ENCODE results near the gene FBF1. TPM values are rescaled to one million over a fixed set of nuclear protein-coding genes. Genes with fewer than 3 reads are reported as not detected.
A peak's percentile ranks its signal among the peaks of the same experiment; 100 is the strongest.

Gene FBF1
- total RNA-seq, 2 donors from 2014 or later = 20.0 to 22.3 TPM

GRCh38 chr17:75917141-75917916 is 23.5 kb downstream of the FBF1 start:
- H3K36me3 Mint-ChIP-seq (ENCODE audit: low read depth) = peaks cover 7% of the 10 kb centered on the region

GRCh38 chr17:75915268-75915667 is 25.6 kb downstream of the FBF1 start:
- H3K27ac Mint-ChIP-seq = no peak overlapping the region
- H3K4me3 Mint-ChIP-seq = no peak overlapping the region
- H3K36me3 Mint-ChIP-seq (ENCODE audit: low read depth) = peaks cover 7% of the 10 kb centered on the region
- ATAC-seq = no peak
- DNase-seq = no peak
- H3K4me1 Mint-ChIP-seq = peaks cover 7% of the 10 kb centered on the region
- no peaks in the 10 kb centered on the region for H3K27me3 Mint-ChIP-seq
- no peaks in the 10 kb centered on the region for H3K9me3 ChIP-seq (ENCODE audit: control insufficient read depth, low read length, poor library complexity, severe bottlenecking)

More at GRCh38 chr17:75917141-75917916, 23.5 kb downstream of the FBF1 start:
- Mint-ChIP-seq H3K4me1 (peaks cover 7% of the 10 kb centered on the region), H3K27me3 (no peaks in the 10 kb centered on the region), H3K27ac (no peak overlapping the region), H3K4me3 (peak overlapping the region; percentile 64)
- DNase-seq (no peak), ATAC-seq (no peak)
- H3K9me3 ChIP-seq (ENCODE audit: control insufficient read depth, low read length, poor library complexity, severe bottlenecking) = no peaks in the 10 kb centered on the region

- H3K36me3 Mint-ChIP-seq (ENCODE audit: low read depth) = peaks cover 7% of the 10 kb centered on the region
Measured at GRCh38 chr17:75914643-75915267, 26.1 kb downstream of the FBF1 start.

GRCh38 chr17:75913537-75914210 is 27.2 kb downstream of the FBF1 start:
- ATAC-seq = no peak
- Mint-ChIP-seq H3K27me3 (no peaks in the 10 kb centered on the region), H3K4me3 (no peak overlapping the region), H3K4me1 (peaks cover 7% of the 10 kb centered on the region), H3K36me3 (ENCODE audit: low read depth) (peaks cover 5% of the 10 kb centered on the region), H3K27ac (no peak overlapping the region)
- no peak for DNase-seq
- no peaks in the 10 kb centered on the region for H3K9me3 ChIP-seq (ENCODE audit: control insufficient read depth, low read length, poor library complexity, severe bottlenecking)

More at GRCh38 chr17:75914643-75915267, 26.1 kb downstream of the FBF1 start:
- no peak overlapping the region for H3K4me3 Mint-ChIP-seq
- no peak overlapping the region for H3K27ac Mint-ChIP-seq
- H3K9me3 ChIP-seq (ENCODE audit: control insufficient read depth, low read length, poor library complexity, severe bottlenecking) = no peaks in the 10 kb centered on the region
- DNase-seq (no peak), ATAC-seq (no peak)
- H3K4me1 Mint-ChIP-seq = peaks cover 7% of the 10 kb centered on the region
- H3K27me3 Mint-ChIP-seq = no peaks in the 10 kb centered on the region

- DNase-seq = no peak
- Mint-ChIP-seq H3K27me3 (no peaks in the 10 kb centered on the region), H3K27ac (no peak overlapping the region), H3K4me3 (no peak overlapping the region), H3K36me3 (ENCODE audit: low read depth) (peaks cover 2% of the 10 kb centered on the region), H3K4me1 (peaks cover 2% of the 10 kb centered on the region)
- no peaks in the 10 kb centered on the region for H3K9me3 ChIP-seq (ENCODE audit: control insufficient read depth, low read length, poor library complexity, severe bottlenecking)
- no peak for ATAC-seq
Measured at GRCh38 chr17:75910699-75911098, 30.1 kb downstream of the FBF1 start.

GRCh38 chr17:75909812-75910274 is 31.0 kb downstream of the FBF1 start:
- H3K4me1 Mint-ChIP-seq = peaks cover 2% of the 10 kb centered on the region
- H3K9me3 ChIP-seq (ENCODE audit: control insufficient read depth, low read length, poor library complexity, severe bottlenecking) = no peaks in the 10 kb centered on the region
- ATAC-seq (no peak), DNase-seq (no peak)
- H3K27ac Mint-ChIP-seq = no peak overlapping the region
- no peaks in the 10 kb centered on the region for H3K27me3 Mint-ChIP-seq
- H3K36me3 Mint-ChIP-seq (ENCODE audit: low read depth) = peaks cover 2% of the 10 kb centered on the region
- no peak overlapping the region for H3K4me3 Mint-ChIP-seq

GRCh38 chr17:75909051-75909811 is 31.6 kb downstream of the FBF1 start:
- H3K27me3 Mint-ChIP-seq = no peaks in the 10 kb centered on the region
- DNase-seq (no peak), ATAC-seq (no peak)
- peaks cover 4% of the 10 kb centered on the region for H3K4me1 Mint-ChIP-seq
- no peak overlapping the region for H3K4me3 Mint-ChIP-seq
- no peaks in the 10 kb centered on the region for H3K9me3 ChIP-seq (ENCODE audit: control insufficient read depth, low read length, poor library complexity, severe bottlenecking)
- H3K27ac Mint-ChIP-seq = peak overlapping the region; percentile 60
- peaks cover 2% of the 10 kb centered on the region for H3K36me3 Mint-ChIP-seq (ENCODE audit: low read depth)

GRCh38 chr17:75908201-75908600 is 32.6 kb downstream of the FBF1 start:
- Mint-ChIP-seq H3K27me3 (no peaks in the 10 kb centered on the region), H3K36me3 (ENCODE audit: low read depth) (no peaks in the 10 kb centered on the region), H3K4me3 (no peak overlapping the region), H3K27ac (no peak overlapping the region), H3K4me1 (peaks cover 5% of the 10 kb centered on the region)
- no peaks in the 10 kb centered on the region for H3K9me3 ChIP-seq (ENCODE audit: control insufficient read depth, low read length, poor library complexity, severe bottlenecking)
- no peak for DNase-seq
- no peak for ATAC-seq

GRCh38 chr17:75906143-75906884 is 34.5 kb downstream of the FBF1 start:
- Mint-ChIP-seq H3K4me3 (peak overlapping the region; percentile 73), H3K27me3 (no peaks in the 10 kb centered on the region), H3K4me1 (peaks cover 5% of the 10 kb centered on the region), H3K36me3 (ENCODE audit: low read depth) (no peaks in the 10 kb centered on the region), H3K27ac (peak overlapping the region; percentile 21)
- H3K9me3 ChIP-seq (ENCODE audit: control insufficient read depth, low read length, poor library complexity, severe bottlenecking) = no peaks in the 10 kb centered on the region
- DNase-seq (no peak), ATAC-seq (no peak)

GRCh38 chr17:75904749-75905521 is 35.9 kb downstream of the FBF1 start, which contains the start of gene MRPL38:
MRPL38 (minus strand) TSS chr17:75904884; CDS start chr17:75904875, 9 bp downstream.
- ATAC-seq (peak; percentile 97), DNase-seq (peak; percentile 88 to 93 (median 90))
- no peaks in the 10 kb centered on the region for H3K27me3 Mint-ChIP-seq
- H3K4me3 Mint-ChIP-seq = peak within 1 kb of the TSS; percentile 91
- no peaks in the 10 kb centered on the region for H3K9me3 ChIP-seq (ENCODE audit: control insufficient read depth, low read length, poor library complexity, severe bottlenecking)
- H3K27ac Mint-ChIP-seq = peak within 1 kb of the TSS; percentile 83
- H3K36me3 Mint-ChIP-seq (ENCODE audit: low read depth) = no peaks in the 10 kb centered on the region
- H3K4me1 Mint-ChIP-seq = peaks cover 5% of the 10 kb centered on the region

GRCh38 chr17:75902406-75902805 is 38.4 kb downstream of the FBF1 start:
- DNase-seq (no peak), ATAC-seq (no peak)
- Mint-ChIP-seq H3K27me3 (no peaks in the 10 kb centered on the region), H3K4me3 (no peak overlapping the region), H3K36me3 (ENCODE audit: low read depth) (no peaks in the 10 kb centered on the region), H3K4me1 (peaks cover 5% of the 10 kb centered on the region), H3K27ac (no peak overlapping the region)
- no peaks in the 10 kb centered on the region for H3K9me3 ChIP-seq (ENCODE audit: control insufficient read depth, low read length, poor library complexity, severe bottlenecking)

GRCh38 chr17:75901727-75902126 is 39.1 kb downstream of the FBF1 start:
- DNase-seq = no peak
- Mint-ChIP-seq H3K4me3 (no peak overlapping the region), H3K27ac (peak overlapping the region; percentile 8), H3K36me3 (ENCODE audit: low read depth) (no peaks in the 10 kb centered on the region), H3K27me3 (no peaks in the 10 kb centered on the region), H3K4me1 (peaks cover 5% of the 10 kb centered on the region)
- H3K9me3 ChIP-seq (ENCODE audit: control insufficient read depth, low read length, poor library complexity, severe bottlenecking) = no peaks in the 10 kb centered on the region
- no peak for ATAC-seq
